GF-D8 (cell line): ENCODE measurements around the gene TUBA1C.

ENCODE experiments used
- DNase-seq: peaks from one replicate; lab custom pipeline; 2025; lab: John Stamatoyannopoulos, UW

The TUBA1C gene

DNA sequence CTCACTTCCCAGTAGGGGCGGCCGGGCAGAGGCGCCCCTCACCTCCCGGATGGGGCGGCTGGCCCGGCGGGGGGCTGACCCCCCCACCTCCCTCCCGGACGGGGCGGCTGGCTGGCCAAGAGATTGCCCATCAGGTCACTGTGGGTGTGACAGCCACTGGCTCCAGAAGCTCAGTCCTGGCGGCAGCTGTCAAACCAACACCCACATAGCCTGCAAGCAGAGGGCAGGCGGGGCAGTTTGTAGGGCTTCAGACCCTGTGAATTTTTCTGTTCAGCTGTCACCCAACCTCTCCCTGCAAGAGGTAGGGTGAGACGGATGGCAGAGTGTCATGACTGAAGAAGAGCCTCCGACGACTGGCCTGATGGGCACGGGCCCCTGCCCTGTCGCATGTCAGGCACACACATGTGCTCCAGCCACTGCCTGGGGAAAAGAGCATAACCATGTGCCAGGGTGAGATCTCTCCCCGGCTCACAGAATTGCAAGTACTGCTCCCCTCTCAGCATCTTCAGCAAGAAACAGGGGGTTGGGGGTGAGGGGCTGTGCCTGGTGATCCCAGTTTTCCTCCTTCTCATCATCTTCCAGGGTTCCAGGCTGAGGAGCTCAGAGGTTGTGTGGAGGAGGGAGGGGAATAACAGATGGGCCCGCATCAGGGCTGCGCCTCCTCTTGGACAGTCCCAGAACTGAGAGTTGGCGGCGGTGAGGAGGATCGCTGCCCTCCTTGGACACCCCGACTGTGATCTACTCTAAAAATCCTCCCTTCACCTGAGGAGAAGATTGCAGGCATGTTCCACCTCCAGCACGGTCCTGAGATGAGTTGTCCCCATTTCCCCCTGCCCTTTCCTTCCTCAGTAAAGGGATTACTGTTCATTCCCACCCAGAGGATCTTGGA, 18.9 kb downstream of the TUBA1C start:
- DNase-seq, result no peak

- DNase-seq, result no peak
Observed at GRCh38 chr12:49284672-49285071, 19.8 kb downstream of the TUBA1C start.

GRCh38 chr12:49287876-49288275, 23.0 kb downstream of the TUBA1C start:
- no peak for DNase-seq

DNA sequence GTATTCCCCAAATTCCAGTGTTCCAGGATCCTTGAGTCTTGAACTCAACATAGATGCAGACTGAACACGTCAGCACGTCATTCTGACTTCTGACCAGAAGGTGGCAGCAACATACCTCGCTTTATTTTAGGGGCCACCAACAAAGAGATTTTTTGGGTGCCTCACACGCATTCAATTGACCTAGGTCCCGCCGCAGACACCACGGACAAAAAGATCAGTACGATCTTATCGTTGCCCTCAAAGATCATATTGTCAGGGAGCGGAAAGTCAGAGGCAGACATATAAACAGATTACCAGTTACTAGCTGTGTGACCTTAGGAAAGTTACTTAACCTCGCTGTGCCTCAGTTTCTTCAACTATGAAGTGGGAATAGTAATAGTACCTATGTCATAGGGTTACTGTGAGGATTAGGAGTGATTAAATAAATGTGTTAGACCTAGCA, 23.6 kb downstream of the TUBA1C start:
- DNase-seq, result no peak

- DNase-seq, result no peak
Observed at GRCh38 chr12:49288922-49289555, 24.2 kb downstream of the TUBA1C start.

- no peak for DNase-seq
Observed at GRCh38 chr12:49292729-49293055, 27.8 kb downstream of the TUBA1C start.

GRCh38 chr12:49293056-49293956, 28.4 kb downstream of the TUBA1C start:
- no peak for DNase-seq

GRCh38 chr12:49294086-49294803, 29.4 kb downstream of the TUBA1C start:
- no peak for DNase-seq

GRCh38 chr12:49294804-49295081, 29.9 kb downstream of the TUBA1C start:
- no peak for DNase-seq

DNA sequence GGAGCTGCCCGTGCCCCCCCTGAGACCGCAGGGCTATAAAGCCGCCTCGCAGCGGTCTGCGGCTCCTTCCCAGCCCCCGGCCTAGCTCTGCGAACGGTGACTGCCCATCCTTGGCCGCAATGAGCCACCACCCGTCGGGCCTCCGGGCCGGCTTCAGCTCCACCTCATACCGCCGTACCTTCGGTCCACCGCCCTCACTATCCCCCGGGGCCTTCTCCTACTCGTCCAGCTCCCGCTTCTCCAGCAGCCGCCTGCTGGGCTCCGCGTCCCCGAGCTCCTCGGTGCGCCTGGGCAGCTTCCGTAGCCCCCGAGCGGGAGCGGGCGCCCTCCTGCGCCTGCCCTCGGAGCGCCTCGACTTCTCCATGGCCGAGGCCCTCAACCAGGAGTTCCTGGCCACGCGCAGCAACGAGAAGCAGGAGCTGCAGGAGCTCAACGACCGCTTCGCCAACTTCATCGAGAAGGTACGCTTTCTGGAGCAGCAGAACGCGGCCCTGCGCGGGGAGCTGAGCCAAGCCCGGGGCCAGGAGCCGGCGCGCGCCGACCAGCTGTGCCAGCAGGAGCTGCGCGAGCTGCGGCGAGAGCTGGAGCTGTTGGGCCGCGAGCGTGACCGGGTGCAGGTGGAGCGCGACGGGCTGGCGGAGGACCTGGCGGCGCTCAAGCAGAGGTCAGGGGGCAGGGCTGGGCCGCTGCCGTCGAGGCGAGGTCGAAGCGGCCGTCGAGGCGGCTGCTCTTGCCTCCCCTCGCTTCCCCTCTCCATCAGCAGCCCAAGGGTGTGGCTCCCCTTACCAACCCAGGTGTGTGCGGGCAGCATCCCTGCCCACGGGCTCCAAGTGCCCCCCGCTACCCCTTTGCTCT, 30.4 kb downstream of the TUBA1C start, which contains the start of gene PRPH:
Gene PRPH, plus strand, starts transcription at position 66 of the 855 bp plus-strand sequence. Its CDS starts 54 bp downstream, at position 120.
- DNase-seq, result no peak

GRCh38 chr12:49296034-49296835, 31.4 kb downstream of the TUBA1C start:
- DNase-seq, result no peak

- DNase-seq, result no peak
Observed at GRCh38 chr12:49296836-49297694, 32.2 kb downstream of the TUBA1C start.

GRCh38 chr12:49297695-49298060, 32.8 kb downstream of the TUBA1C start:
- DNase-seq, result no peak

GRCh38 chr12:49298160-49298559, 33.3 kb downstream of the TUBA1C start:
- no peak for DNase-seq

GRCh38 chr12:49301760-49302159, 36.9 kb downstream of the TUBA1C start:
- DNase-seq, result no peak

DNA sequence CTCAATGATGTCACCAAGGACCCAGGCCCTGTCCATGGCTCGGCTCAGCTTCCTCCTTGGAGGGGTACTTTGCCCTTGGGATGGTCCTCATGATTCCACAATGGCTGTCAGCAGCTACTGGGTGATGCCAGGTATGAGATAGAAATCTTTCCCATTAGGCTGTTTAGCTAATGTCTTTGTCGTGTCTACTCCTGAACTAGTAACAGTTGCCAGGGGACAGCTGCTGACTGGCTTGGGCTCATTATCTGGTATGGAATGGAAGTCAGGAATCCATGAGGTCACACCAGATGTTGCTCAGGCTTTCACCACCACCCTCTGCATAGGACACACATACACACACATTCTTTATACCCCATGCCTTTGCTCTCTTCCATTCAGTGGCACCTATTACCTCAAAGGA, 39.3 kb downstream of the TUBA1C start:
- no peak for DNase-seq

DNA sequence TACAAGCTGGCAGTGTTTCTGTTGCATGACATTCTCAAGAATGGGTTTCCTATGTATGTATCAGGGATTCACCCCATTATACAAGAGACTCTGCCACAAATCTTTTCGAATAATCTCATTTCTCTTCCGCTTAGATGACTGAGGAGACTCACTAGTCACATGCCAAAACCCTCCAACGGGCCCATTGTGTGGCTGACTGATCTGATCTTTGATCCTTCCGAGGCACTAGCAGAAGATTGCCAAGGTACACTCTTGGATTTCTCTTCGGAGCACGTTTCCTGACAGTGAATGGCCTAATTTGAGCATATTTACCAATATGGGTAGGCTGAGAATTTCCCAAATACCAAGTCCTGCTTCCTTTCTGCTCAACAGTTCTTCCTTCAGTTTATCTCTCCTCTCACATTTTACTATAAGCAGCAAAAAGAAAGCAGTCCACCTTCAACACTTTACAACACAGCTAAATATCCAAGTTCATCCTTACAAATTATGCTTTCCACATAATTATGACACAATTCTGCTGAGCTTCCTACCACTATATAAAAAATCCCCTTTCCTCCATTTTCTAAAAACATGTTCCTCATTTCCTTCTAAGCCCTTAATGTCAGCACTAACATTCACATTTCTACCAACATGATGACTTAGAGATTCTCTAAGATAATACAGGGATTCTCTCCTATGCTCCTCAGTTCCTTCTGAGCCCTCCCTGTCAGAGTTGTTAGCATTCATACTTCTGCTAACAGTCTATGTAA, 41.1 kb downstream of the TUBA1C start:
- DNase-seq, result no peak

DNA sequence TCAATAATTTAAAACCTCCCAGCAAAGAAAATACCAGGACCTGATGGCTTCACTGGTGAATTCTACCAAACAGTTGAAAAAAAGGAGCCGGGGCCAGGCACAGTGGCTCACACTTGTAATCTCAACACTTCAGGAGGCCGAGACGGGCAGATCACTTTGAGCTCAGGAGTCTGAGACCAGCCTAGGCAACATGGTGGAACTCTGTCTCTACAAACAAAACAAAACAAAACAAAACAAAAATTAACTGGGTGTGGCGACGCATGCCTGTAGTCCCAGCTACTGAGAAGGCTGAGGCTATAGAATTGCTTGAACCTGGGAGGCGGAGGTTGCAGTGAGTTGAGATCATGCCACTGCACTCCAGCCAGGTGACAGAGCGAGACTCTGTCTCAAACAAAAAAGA, 44.5 kb downstream of the TUBA1C start:
- no peak for DNase-seq
